Liver (tissue), 3 donors: ENCODE measurements around the gene PCDHGB1.

Experiments used
- CTCF ChIP-seq: fragments of 150-350 bp; IDR thresholded peaks from 2 replicates; pipeline ENCODE4 v1.5.1; 2017; ENCODE audit warnings: improper control_type of control experiment, low read depth, low read length; ENCODE audit not compliant: missing input control
- FOXA1 ChIP-seq: IDR thresholded peaks from 2 replicates; pipeline ENCODE4 v1.6.1; 2016; ENCODE audit warnings: antibody characterized with exemption
- JUND ChIP-seq, 2 donors: IDR thresholded peaks; 2 replicates each; pipeline ENCODE4 v1.6.1; 2016; ENCODE audit warnings: antibody characterized with exemption in 2 of 2
- MAX ChIP-seq: IDR thresholded peaks from 2 replicates; pipeline ENCODE4 v1.6.1; 2016; ENCODE audit warnings: antibody characterized with exemption
- NR2F2 ChIP-seq: IDR thresholded peaks from 2 replicates; pipeline ENCODE4 v1.6.1; 2016; ENCODE audit warnings: antibody characterized with exemption
- ZBTB33 ChIP-seq: IDR thresholded peaks from 2 replicates; pipeline ENCODE4 v1.6.1; 2016; ENCODE audit warnings: antibody characterized with exemption
- donor health status: healthy.
- donor health status: healthy.

GRCh38 chr5:141345327-141345726 lies 4.6 kb upstream of the PCDHGB1 start:
- TF ChIP-seq CTCF, result no peak
- no peak for TF ChIP-seq MAX
- TF ChIP-seq ZBTB33, result no peak
- no peak for TF ChIP-seq NR2F2
- TF ChIP-seq JUND (IDR thresholded peaks at IDR 0.05), result no peak
- no peak for TF ChIP-seq FOXA1
